ENCODE results near the gene SPTLC2.

Gene SPTLC2

GRCh38 chr14:77526266-77526665 is 90.2 kb downstream of the SPTLC2 start:
- H3K9me2 ChIP-seq (replicated peaks; ENCODE audit: insufficient read depth, low read length) = no peaks in the 10 kb centered on the region
- 0 out of 2 replicates have a peak, but pooled peaks cover 3% of the 10 kb centered on the region for H3F3A ChIP-seq (ENCODE audit: insufficient read depth, low read length)
- H3K36me3 ChIP-seq (replicated peaks; ENCODE audit: insufficient read depth, low read length) = no peaks in the 10 kb centered on the region
- H3K4me2 ChIP-seq (ENCODE audit: low read depth, low read length) = no peak overlapping the region
- no peak overlapping the region for H3K27ac ChIP-seq (ENCODE audit: low read length)
- no peaks in the 10 kb centered on the region for H3K79me2 ChIP-seq (ENCODE audit: low read length)
- H2AFZ ChIP-seq (ENCODE audit: low read length) = no peak overlapping the region
- no peaks in the 10 kb centered on the region for H3K9me3 ChIP-seq (replicated peaks; ENCODE audit: insufficient read depth, low read length)
- no peak overlapping the region for H3K9ac ChIP-seq (ENCODE audit: low read length)
- TF ChIP-seq EZH2phosphoT487 (IDR thresholded peaks at IDR 0.05; ENCODE audit: low read length) (no peak), EZH2 (optimal IDR thresholded peaks at IDR 0.05; ENCODE audit: low read depth, low read length) (no peak)
- TF ChIP-seq, protein P1, sequence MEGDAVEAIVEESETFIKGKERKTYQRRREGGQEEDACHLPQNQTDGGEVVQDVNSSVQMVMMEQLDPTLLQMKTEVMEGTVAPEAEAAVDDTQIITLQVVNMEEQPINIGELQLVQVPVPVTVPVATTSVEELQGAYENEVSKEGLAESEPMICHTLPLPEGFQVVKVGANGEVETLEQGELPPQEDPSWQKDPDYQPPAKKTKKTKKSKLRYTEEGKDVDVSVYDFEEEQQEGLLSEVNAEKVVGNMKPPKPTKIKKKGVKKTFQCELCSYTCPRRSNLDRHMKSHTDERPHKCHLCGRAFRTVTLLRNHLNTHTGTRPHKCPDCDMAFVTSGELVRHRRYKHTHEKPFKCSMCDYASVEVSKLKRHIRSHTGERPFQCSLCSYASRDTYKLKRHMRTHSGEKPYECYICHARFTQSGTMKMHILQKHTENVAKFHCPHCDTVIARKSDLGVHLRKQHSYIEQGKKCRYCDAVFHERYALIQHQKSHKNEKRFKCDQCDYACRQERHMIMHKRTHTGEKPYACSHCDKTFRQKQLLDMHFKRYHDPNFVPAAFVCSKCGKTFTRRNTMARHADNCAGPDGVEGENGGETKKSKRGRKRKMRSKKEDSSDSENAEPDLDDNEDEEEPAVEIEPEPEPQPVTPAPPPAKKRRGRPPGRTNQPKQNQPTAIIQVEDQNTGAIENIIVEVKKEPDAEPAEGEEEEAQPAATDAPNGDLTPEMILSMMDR (IDR thresholded peaks at IDR 0.05; ENCODE audit: low read length) = no peak
- no peaks in the 10 kb centered on the region for H4K20me1 ChIP-seq (ENCODE audit: insufficient read depth, low read length)
- no peaks in the 10 kb centered on the region for H3K27me3 ChIP-seq (replicated peaks; ENCODE audit: insufficient read depth, low read length)
- DNase-seq = no peak
- H3K4me1 ChIP-seq (ENCODE audit: low read length) = no peaks in the 10 kb centered on the region
- H3K4me3 ChIP-seq (ENCODE audit: low read length) = no peak overlapping the region

GRCh38 chr14:77524536-77524935 is 91.9 kb downstream of the SPTLC2 start:
- H3K9me3 ChIP-seq (replicated peaks; ENCODE audit: insufficient read depth, low read length) = no peaks in the 10 kb centered on the region
- H3K36me3 ChIP-seq (replicated peaks; ENCODE audit: insufficient read depth, low read length) = no peaks in the 10 kb centered on the region
- H3K4me1 ChIP-seq (ENCODE audit: low read length) = no peaks in the 10 kb centered on the region
- no peak overlapping the region for H3K9ac ChIP-seq (ENCODE audit: low read length)
- no peak for DNase-seq
- H3K4me3 ChIP-seq (ENCODE audit: low read length) = no peak overlapping the region
- no peaks in the 10 kb centered on the region for H3K9me2 ChIP-seq (replicated peaks; ENCODE audit: insufficient read depth, low read length)
- TF ChIP-seq EZH2 (optimal IDR thresholded peaks at IDR 0.05; ENCODE audit: low read depth, low read length) (no peak), EZH2phosphoT487 (IDR thresholded peaks at IDR 0.05; ENCODE audit: low read length) (no peak)
- TF ChIP-seq, protein P1 (IDR thresholded peaks at IDR 0.05; ENCODE audit: low read length) = no peak
- no peaks in the 10 kb centered on the region for H4K20me1 ChIP-seq (ENCODE audit: insufficient read depth, low read length)
- no peaks in the 10 kb centered on the region for H3K27me3 ChIP-seq (replicated peaks; ENCODE audit: insufficient read depth, low read length)
- no peak overlapping the region for H2AFZ ChIP-seq (ENCODE audit: low read length)
- H3K4me2 ChIP-seq (ENCODE audit: low read depth, low read length) = no peak overlapping the region
- no peak overlapping the region for H3K27ac ChIP-seq (ENCODE audit: low read length)
- H3K79me2 ChIP-seq (ENCODE audit: low read length) = no peaks in the 10 kb centered on the region
- no peaks in the 10 kb centered on the region for H3F3A ChIP-seq (ENCODE audit: insufficient read depth, low read length)

DNA sequence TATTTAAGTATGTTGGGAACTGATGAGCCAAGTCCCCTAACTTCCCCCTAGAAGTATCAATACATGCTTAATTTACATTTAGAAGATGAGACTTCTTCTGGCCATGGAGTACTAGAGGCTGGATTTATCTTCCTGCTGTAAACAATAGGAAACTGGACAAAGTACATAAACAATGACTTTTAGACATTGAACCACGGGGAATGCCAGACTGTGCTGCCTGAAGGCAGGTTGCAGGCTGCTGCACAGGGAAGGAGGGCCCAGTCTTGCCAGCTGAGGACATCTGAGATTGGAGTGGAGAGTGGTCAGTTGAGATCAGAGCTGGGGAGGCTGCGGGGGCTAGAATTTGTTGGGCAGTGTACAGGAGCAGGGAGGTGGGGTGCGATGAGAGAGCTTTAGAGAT is 93.3 kb downstream of the SPTLC2 start:
- DNase-seq = no peak
- Histone ChIP-seq H3K9me3 (replicated peaks; ENCODE audit: insufficient read depth, low read length) (no peaks in the 10 kb centered on the region), H3K4me1 (ENCODE audit: low read length) (no peaks in the 10 kb centered on the region), H2AFZ (ENCODE audit: low read length) (no peak overlapping the region), H3K9ac (ENCODE audit: low read length) (no peak overlapping the region), H3F3A (ENCODE audit: insufficient read depth, low read length) (no peaks in the 10 kb centered on the region), H3K79me2 (ENCODE audit: low read length) (no peaks in the 10 kb centered on the region), H3K4me2 (ENCODE audit: low read depth, low read length) (no peak overlapping the region), H3K9me2 (replicated peaks; ENCODE audit: insufficient read depth, low read length) (no peaks in the 10 kb centered on the region), H3K27me3 (replicated peaks; ENCODE audit: insufficient read depth, low read length) (no peaks in the 10 kb centered on the region), H3K36me3 (replicated peaks; ENCODE audit: insufficient read depth, low read length) (no peaks in the 10 kb centered on the region), H4K20me1 (ENCODE audit: insufficient read depth, low read length) (no peaks in the 10 kb centered on the region), H3K27ac (ENCODE audit: low read length) (no peak overlapping the region), H3K4me3 (ENCODE audit: low read length) (no peak overlapping the region)
- TF ChIP-seq EZH2 (optimal IDR thresholded peaks at IDR 0.05; ENCODE audit: low read depth, low read length) (no peak), EZH2phosphoT487 (IDR thresholded peaks at IDR 0.05; ENCODE audit: low read length) (no peak)
- TF ChIP-seq, protein P1 (IDR thresholded peaks at IDR 0.05; ENCODE audit: low read length) = no peak
